ENCODE data around the gene NIP7. TPM values are rescaled to one million over a fixed set of nuclear protein-coding genes. Genes with fewer than 3 reads are reported as not detected.
A peak's percentile ranks its signal among the peaks of the same experiment; 100 is the strongest.

Gene NIP7
- total RNA-seq, 1 donor from 2014 or later = 21.9 TPM

GRCh38 chr16:69307091-69307490 is 32.5 kb upstream of the NIP7 start:
- Histone ChIP-seq H3K4me3 (ENCODE audit: low read length in 3 of 3) (no peak overlapping the region), H3K4me1 (ENCODE audit: control insufficient read depth in 3 of 3, insufficient read depth in 3 of 3, low read length in 3 of 3) (peaks cover 9 to 10% (median 9%) of the 10 kb centered on the region in 3 donors), H3K36me3 (ENCODE audit: control insufficient read depth in 3 of 3, insufficient read depth in 3 of 3, low read length in 3 of 3) (peaks cover 0 to 6% (median 0%) of the 10 kb centered on the region in 3 donors), H3K9ac (ENCODE audit: low read depth in 1 of 3, low read length in 3 of 3) (no peak overlapping the region), H3K27me3 (ENCODE audit: control insufficient read depth in 3 of 3, insufficient read depth in 3 of 3, low read length in 3 of 3) (no peaks in the 10 kb centered on the region), H3K9me3 (ENCODE audit: control insufficient read depth in 3 of 3, low read length in 3 of 3) (no peaks in the 10 kb centered on the region), H3K27ac (ENCODE audit: low read depth, low read length) (no peak overlapping the region)

GRCh38 chr16:69307856-69308255 is 31.7 kb upstream of the NIP7 start:
- H3K27ac ChIP-seq (ENCODE audit: low read depth, low read length) = no peak overlapping the region
- H3K9me3 ChIP-seq (ENCODE audit: control insufficient read depth in 3 of 3, low read length in 3 of 3) = no peaks in the 10 kb centered on the region
- H3K4me1 ChIP-seq (ENCODE audit: control insufficient read depth in 3 of 3, insufficient read depth in 3 of 3, low read length in 3 of 3) = peaks cover 11 to 13% (median 12%) of the 10 kb centered on the region in 3 donors
- peaks cover 0 to 3% (median 0%) of the 10 kb centered on the region in 3 donors for H3K36me3 ChIP-seq (ENCODE audit: control insufficient read depth in 3 of 3, insufficient read depth in 3 of 3, low read length in 3 of 3)
- H3K4me3 ChIP-seq (ENCODE audit: low read length in 3 of 3) = no peak overlapping the region
- H3K9ac ChIP-seq (ENCODE audit: low read depth in 1 of 3, low read length in 3 of 3) = no peak overlapping the region
- no peaks in the 10 kb centered on the region for H3K27me3 ChIP-seq (ENCODE audit: control insufficient read depth in 3 of 3, insufficient read depth in 3 of 3, low read length in 3 of 3)

GRCh38 chr16:69309316-69309715 is 30.3 kb upstream of the NIP7 start:
- Histone ChIP-seq H3K4me3 (ENCODE audit: low read length in 3 of 3) (no peak overlapping the region), H3K4me1 (ENCODE audit: control insufficient read depth in 3 of 3, insufficient read depth in 3 of 3, low read length in 3 of 3) (peaks cover 11 to 13% (median 12%) of the 10 kb centered on the region in 3 donors), H3K9ac (ENCODE audit: low read depth in 1 of 3, low read length in 3 of 3) (no peak overlapping the region), H3K27ac (ENCODE audit: low read depth, low read length) (no peak overlapping the region), H3K27me3 (ENCODE audit: control insufficient read depth in 3 of 3, insufficient read depth in 3 of 3, low read length in 3 of 3) (no peaks in the 10 kb centered on the region), H3K36me3 (ENCODE audit: control insufficient read depth in 3 of 3, insufficient read depth in 3 of 3, low read length in 3 of 3) (peaks cover 3 to 4% (median 3%) of the 10 kb centered on the region in 3 donors), H3K9me3 (ENCODE audit: control insufficient read depth in 3 of 3, low read length in 3 of 3) (no peaks in the 10 kb centered on the region)

GRCh38 chr16:69310653-69311532 is 28.7 kb upstream of the NIP7 start, which contains the start of gene VPS4A:
Gene VPS4A (plus strand): TSS chr16:69311350. CDS start chr16:69311512, 162 bp downstream.
- peak within 1 kb of the TSS; percentile 88 to 93 (median 89) for H3K4me3 ChIP-seq (ENCODE audit: low read length in 3 of 3)
- H3K9ac ChIP-seq (ENCODE audit: low read depth in 1 of 3, low read length in 3 of 3) = peak within 1 kb of the TSS; percentile 92 to 96 (median 92)

GRCh38 chr16:69311533-69312387 is 27.8 kb upstream of the NIP7 start:
- Histone ChIP-seq H3K9ac (ENCODE audit: low read depth in 1 of 3, low read length in 3 of 3) (peak overlapping the region; percentile 92 to 96 (median 92)), H3K4me1 (ENCODE audit: control insufficient read depth in 3 of 3, insufficient read depth in 3 of 3, low read length in 3 of 3) (peaks cover 13 to 22% (median 17%) of the 10 kb centered on the region in 3 donors)

More at GRCh38 chr16:69310653-69311532, 28.7 kb upstream of the NIP7 start, which contains the start of gene VPS4A:
- no peaks in the 10 kb centered on the region for H3K9me3 ChIP-seq (ENCODE audit: control insufficient read depth in 3 of 3, low read length in 3 of 3)
- peak within 1 kb of the TSS; percentile 83 for H3K27ac ChIP-seq (ENCODE audit: low read depth, low read length)
- H3K36me3 ChIP-seq (ENCODE audit: control insufficient read depth in 3 of 3, insufficient read depth in 3 of 3, low read length in 3 of 3) = peaks cover 10 to 17% (median 14%) of the 10 kb centered on the region in 3 donors
- peaks cover 11 to 14% (median 13%) of the 10 kb centered on the region in 3 donors for H3K4me1 ChIP-seq (ENCODE audit: control insufficient read depth in 3 of 3, insufficient read depth in 3 of 3, low read length in 3 of 3)
- no peaks in the 10 kb centered on the region for H3K27me3 ChIP-seq (ENCODE audit: control insufficient read depth in 3 of 3, insufficient read depth in 3 of 3, low read length in 3 of 3)

GRCh38 chr16:69313469-69313868 is 26.1 kb upstream of the NIP7 start:
- H3K27ac ChIP-seq (ENCODE audit: low read depth, low read length) = no peak overlapping the region
- peaks cover 27 to 34% (median 33%) of the 10 kb centered on the region in 3 donors for H3K36me3 ChIP-seq (ENCODE audit: control insufficient read depth in 3 of 3, insufficient read depth in 3 of 3, low read length in 3 of 3)
- H3K9me3 ChIP-seq (ENCODE audit: control insufficient read depth in 3 of 3, low read length in 3 of 3) = no peaks in the 10 kb centered on the region
- no peak overlapping the region for H3K4me3 ChIP-seq (ENCODE audit: low read length in 3 of 3)
- H3K4me1 ChIP-seq (ENCODE audit: control insufficient read depth in 3 of 3, insufficient read depth in 3 of 3, low read length in 3 of 3) = peaks cover 13 to 31% (median 26%) of the 10 kb centered on the region in 3 donors
- no peaks in the 10 kb centered on the region for H3K27me3 ChIP-seq (ENCODE audit: control insufficient read depth in 3 of 3, insufficient read depth in 3 of 3, low read length in 3 of 3)
- no peak overlapping the region for H3K9ac ChIP-seq (ENCODE audit: low read depth in 1 of 3, low read length in 3 of 3)

More at GRCh38 chr16:69311533-69312387, 27.8 kb upstream of the NIP7 start:
- H3K4me3 ChIP-seq (ENCODE audit: low read length in 3 of 3) = peak overlapping the region; percentile 82 to 89 (median 88)
- peaks cover 18 to 26% (median 23%) of the 10 kb centered on the region in 3 donors for H3K36me3 ChIP-seq (ENCODE audit: control insufficient read depth in 3 of 3, insufficient read depth in 3 of 3, low read length in 3 of 3)
- H3K27me3 ChIP-seq (ENCODE audit: control insufficient read depth in 3 of 3, insufficient read depth in 3 of 3, low read length in 3 of 3) = no peaks in the 10 kb centered on the region
- H3K9me3 ChIP-seq (ENCODE audit: control insufficient read depth in 3 of 3, low read length in 3 of 3) = no peaks in the 10 kb centered on the region
- peak overlapping the region; percentile 83 for H3K27ac ChIP-seq (ENCODE audit: low read depth, low read length)

- no peak overlapping the region for H3K27ac ChIP-seq (ENCODE audit: low read depth, low read length)
- H3K36me3 ChIP-seq (ENCODE audit: control insufficient read depth in 3 of 3, insufficient read depth in 3 of 3, low read length in 3 of 3) = peaks cover 37 to 43% (median 41%) of the 10 kb centered on the region in 3 donors
- H3K9me3 ChIP-seq (ENCODE audit: control insufficient read depth in 3 of 3, low read length in 3 of 3) = no peaks in the 10 kb centered on the region
These were observed 25.0 kb upstream of the NIP7 start for GRCh38 chr16:69314534-69314933.

GRCh38 chr16:69315486-69316311 is 23.9 kb upstream of the NIP7 start:
- H3K4me1 ChIP-seq (ENCODE audit: control insufficient read depth in 3 of 3, insufficient read depth in 3 of 3, low read length in 3 of 3) = peaks cover 10 to 29% (median 21%) of the 10 kb centered on the region in 3 donors

More at GRCh38 chr16:69314534-69314933, 25.0 kb upstream of the NIP7 start:
- H3K9ac ChIP-seq (ENCODE audit: low read depth in 1 of 3, low read length in 3 of 3) = no peak overlapping the region
- H3K4me1 ChIP-seq (ENCODE audit: control insufficient read depth in 3 of 3, insufficient read depth in 3 of 3, low read length in 3 of 3) = peaks cover 13 to 33% (median 24%) of the 10 kb centered on the region in 3 donors
- no peaks in the 10 kb centered on the region for H3K27me3 ChIP-seq (ENCODE audit: control insufficient read depth in 3 of 3, insufficient read depth in 3 of 3, low read length in 3 of 3)
- no peak overlapping the region for H3K4me3 ChIP-seq (ENCODE audit: low read length in 3 of 3)

GRCh38 chr16:69316595-69317034 is 23.0 kb upstream of the NIP7 start:
- H3K27ac ChIP-seq (ENCODE audit: low read depth, low read length) = peak overlapping the region; percentile 56
- H3K9ac ChIP-seq (ENCODE audit: low read depth in 1 of 3, low read length in 3 of 3) = peak overlapping the region in 1 of 3 donors; percentile 50
- peaks cover 8 to 29% (median 21%) of the 10 kb centered on the region in 3 donors for H3K4me1 ChIP-seq (ENCODE audit: control insufficient read depth in 3 of 3, insufficient read depth in 3 of 3, low read length in 3 of 3)
- peaks cover 58 to 64% (median 62%) of the 10 kb centered on the region in 3 donors for H3K36me3 ChIP-seq (ENCODE audit: control insufficient read depth in 3 of 3, insufficient read depth in 3 of 3, low read length in 3 of 3)
- no peak overlapping the region for H3K4me3 ChIP-seq (ENCODE audit: low read length in 3 of 3)
- H3K27me3 ChIP-seq (ENCODE audit: control insufficient read depth in 3 of 3, insufficient read depth in 3 of 3, low read length in 3 of 3) = no peaks in the 10 kb centered on the region
- H3K9me3 ChIP-seq (ENCODE audit: control insufficient read depth in 3 of 3, low read length in 3 of 3) = no peaks in the 10 kb centered on the region

More at GRCh38 chr16:69315486-69316311, 23.9 kb upstream of the NIP7 start:
- H3K4me3 ChIP-seq (ENCODE audit: low read length in 3 of 3) = no peak overlapping the region
- peak overlapping the region; percentile 56 for H3K27ac ChIP-seq (ENCODE audit: low read depth, low read length)
- H3K9me3 ChIP-seq (ENCODE audit: control insufficient read depth in 3 of 3, low read length in 3 of 3) = no peaks in the 10 kb centered on the region
- H3K27me3 ChIP-seq (ENCODE audit: control insufficient read depth in 3 of 3, insufficient read depth in 3 of 3, low read length in 3 of 3) = no peaks in the 10 kb centered on the region
- peak overlapping the region in 1 of 3 donors; percentile 50 for H3K9ac ChIP-seq (ENCODE audit: low read depth in 1 of 3, low read length in 3 of 3)
- peaks cover 49 to 55% (median 53%) of the 10 kb centered on the region in 3 donors for H3K36me3 ChIP-seq (ENCODE audit: control insufficient read depth in 3 of 3, insufficient read depth in 3 of 3, low read length in 3 of 3)

All from skeletal muscle tissue (tissue), 4 donors.